Activated CD4-positive, alpha-beta memory T cell treated with anti-CD3 and anti-CD28 coated beads for 36 hours (primary cell): ENCODE data around the gene GFOD2. TPM values are rescaled to one million over a fixed set of nuclear protein-coding genes. Genes with fewer than 3 reads are reported as not detected.
A peak's percentile ranks its signal among the peaks of the same experiment; 100 is the strongest.
"Not testable (repeated sequence)": the region's sequence is repeated elsewhere in the genome, so short reads cannot be mapped to it uniquely, and the experiment has no call there.

ENCODE experiments used
- CTCF ChIA-PET: fragments of 350-600 bp; sonication (Branson Sonifier 250); formaldehyde crosslinking; loops from one replicate; lab custom pipeline; 2021; ENCODE audit warnings: antibody characterized with exemption, inconsistent platforms; lab: Charles Lee
- POLR2A ChIA-PET: fragments of 350-600 bp; sonication (Branson Sonifier 250); formaldehyde crosslinking; loops from one replicate; lab custom pipeline; 2021; ENCODE audit warnings: antibody characterized with exemption; lab: Charles Lee
- DNase-seq: peaks from one replicate; pipeline ENCODE4 v3.0.0-alpha.2; 2020
- H3K27ac Mint-ChIP-seq: one replicate; pipeline ENCODE4 v1.8.0; 2021; ENCODE audit warnings: mixed read lengths
- H3K27me3 Mint-ChIP-seq: one replicate; pipeline ENCODE4 v1.8.0; 2021; ENCODE audit warnings: mixed read lengths
- H3K36me3 Mint-ChIP-seq: one replicate; pipeline ENCODE4 v1.8.0; 2021; ENCODE audit warnings: mixed read lengths
- H3K4me1 Mint-ChIP-seq: one replicate; pipeline ENCODE4 v1.8.0; 2021; ENCODE audit warnings: low read depth, mixed read lengths
- H3K4me3 Mint-ChIP-seq: one replicate; pipeline ENCODE4 v1.8.0; 2021; ENCODE audit warnings: mild to moderate bottlenecking, mixed read lengths
- H3K9me3 Mint-ChIP-seq: one replicate; pipeline ENCODE4 v1.8.0; 2021; ENCODE audit warnings: mixed read lengths
- intact Hi-C: fragments of 100-400 bp; cut with micrococcal nuclease; formaldehyde crosslinking; loops from one replicate; pipeline ENCODE4 v1.15.1; 2023
- total RNA-seq, 2 experiments: library from RNA; stranded (reverse); gene quantifications; one replicate each; pipeline ENCODE4 v1.2.3, GENCODE V29; 2021

The GFOD2 gene
- total RNA-seq, 2 experiments from 2014 or later = 12.6 to 13.7 TPM

DNA sequence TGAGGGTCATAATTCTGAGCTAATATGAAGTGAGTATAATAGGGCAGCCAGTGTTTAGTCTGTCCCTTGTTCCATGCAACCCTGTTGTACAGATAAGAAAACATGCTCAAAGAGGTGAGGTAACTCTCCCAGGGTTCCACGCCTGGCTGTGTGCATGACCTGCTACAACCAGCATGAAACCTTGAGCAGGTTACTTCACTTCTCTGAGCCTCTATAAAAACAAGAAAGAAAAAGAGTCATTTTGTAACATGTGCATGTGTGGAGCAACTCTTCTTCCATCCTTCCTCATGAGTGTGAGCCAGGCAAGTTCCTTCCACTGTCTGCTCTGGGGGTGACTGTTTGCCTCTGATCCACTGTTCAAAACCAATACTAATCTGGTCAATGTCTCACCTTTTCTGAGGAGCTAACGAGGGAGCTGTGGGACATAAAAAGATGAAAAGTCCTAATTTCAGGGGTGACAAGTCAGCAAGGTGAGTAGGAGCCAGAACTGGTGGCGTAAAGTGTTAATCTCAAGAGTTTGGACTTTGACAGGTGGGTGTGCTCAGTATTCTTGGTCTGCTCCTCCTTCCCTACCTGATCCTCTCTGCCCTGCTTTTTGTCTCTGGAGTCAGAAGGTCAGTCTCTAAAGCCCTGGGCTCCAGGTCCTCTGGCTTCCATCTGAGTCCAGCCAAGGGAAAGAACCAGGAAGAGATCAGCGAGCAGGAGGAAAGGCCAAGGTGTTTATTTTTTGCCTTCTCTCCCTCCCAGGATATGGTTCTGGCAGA lies 21.5 kb downstream of the GFOD2 start:
- ChIA-PET POLR2A (no interaction called here), CTCF (no interaction called here)
- H3K27me3 Mint-ChIP-seq = no peaks in the 10 kb centered on the region
- peaks cover 2% of the 10 kb centered on the region for H3K36me3 Mint-ChIP-seq
- no peak for DNase-seq
- H3K4me3 Mint-ChIP-seq = no peak overlapping the region
- H3K4me1 Mint-ChIP-seq = peaks cover 2% of the 10 kb centered on the region
- intact Hi-C loops = no loop called here
- H3K27ac Mint-ChIP-seq = no peak overlapping the region
- no peaks in the 10 kb centered on the region for H3K9me3 Mint-ChIP-seq

DNA sequence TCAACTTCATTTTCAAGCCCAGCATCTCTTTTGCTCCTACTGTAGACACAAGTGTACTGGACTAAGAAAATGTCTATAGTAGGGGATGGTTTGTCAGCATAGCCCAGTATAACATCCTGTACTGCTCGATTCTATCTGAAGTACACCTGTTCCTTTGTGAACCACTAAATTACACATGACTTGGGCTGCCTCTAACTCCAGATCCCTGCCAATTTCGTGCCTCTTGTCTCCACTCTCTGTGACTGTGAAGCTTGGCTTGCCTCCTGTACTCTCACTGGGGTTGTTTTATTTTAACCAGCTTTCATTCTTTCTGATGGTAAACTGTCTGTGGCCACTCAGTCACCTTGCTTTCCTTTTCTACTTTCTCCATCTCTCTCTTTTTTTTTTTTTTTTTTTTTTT lies 24.5 kb downstream of the GFOD2 start:
- POLR2A ChIA-PET = no interaction called here
- intact Hi-C loops = no loop called here
- Mint-ChIP-seq H3K36me3 (peaks cover 2% of the 10 kb centered on the region), H3K4me1 (no peaks in the 10 kb centered on the region), H3K27ac (no peak overlapping the region), H3K27me3 (no peaks in the 10 kb centered on the region), H3K4me3 (no peak overlapping the region), H3K9me3 (no peaks in the 10 kb centered on the region)
- DNase-seq = no peak
- CTCF ChIA-PET = no interaction called here

- H3K36me3 Mint-ChIP-seq, H3K27ac Mint-ChIP-seq, H3K4me1 Mint-ChIP-seq, intact Hi-C loops, DNase-seq, H3K27me3 Mint-ChIP-seq, H3K4me3 Mint-ChIP-seq, H3K9me3 Mint-ChIP-seq: not testable (repeated sequence)
- ChIA-PET POLR2A (interaction anchor here (0.6 kb wide), 1 partner anchor 676 kb away, joined by 4 read pairs; no protein-coding TSS in a partner anchor), CTCF (interaction anchor here (0.7 kb wide), 1 partner anchor 123 kb away, joined by 3 read pairs; no protein-coding TSS in a partner anchor)
These were observed 25.4 kb downstream of the GFOD2 start for GRCh38 chr16:67693517-67694285.

DNA sequence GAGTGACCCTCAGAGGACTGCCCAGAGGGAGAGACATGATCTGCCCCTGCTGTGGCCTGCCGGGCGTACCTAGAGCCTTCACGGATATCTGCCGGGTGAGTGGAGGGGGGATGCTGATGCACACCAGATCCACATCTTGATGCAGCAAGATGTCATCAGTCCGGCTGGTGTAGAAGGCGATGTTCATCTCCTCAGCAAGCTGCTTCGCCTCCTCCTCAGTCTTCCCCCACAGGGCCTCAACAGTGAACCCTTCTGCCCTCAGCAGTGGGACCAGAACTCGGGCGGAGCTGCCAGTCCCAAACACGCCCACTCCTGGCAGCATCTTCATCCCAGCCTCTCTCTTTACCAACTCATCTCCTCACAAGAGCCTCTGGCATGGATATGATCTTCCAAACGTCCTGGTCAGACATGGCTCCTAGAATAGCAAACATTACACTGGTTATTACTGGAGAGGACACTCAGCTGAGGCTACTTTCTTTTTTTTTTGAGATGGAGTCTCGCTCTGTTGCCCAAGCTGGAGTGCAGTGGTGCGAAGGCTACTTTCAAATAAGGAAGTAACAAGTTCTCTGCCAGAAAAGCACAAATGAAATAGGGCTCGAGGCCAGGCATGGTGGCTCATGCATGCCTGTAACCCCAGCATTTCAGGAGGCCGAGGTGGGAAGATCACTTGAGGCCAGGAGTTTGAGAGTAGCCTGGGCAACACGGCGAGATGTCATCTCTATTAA lies 33.6 kb downstream of the GFOD2 start:
- H3K9me3 Mint-ChIP-seq = no peaks in the 10 kb centered on the region
- H3K27ac Mint-ChIP-seq = peak overlapping the region; percentile 21
- no peak overlapping the region for H3K4me3 Mint-ChIP-seq
- POLR2A ChIA-PET = no interaction called here
- H3K27me3 Mint-ChIP-seq = no peaks in the 10 kb centered on the region
- peaks cover 12% of the 10 kb centered on the region for H3K36me3 Mint-ChIP-seq
- intact Hi-C loops = no loop called here
- H3K4me1 Mint-ChIP-seq = peaks cover 17% of the 10 kb centered on the region
- DNase-seq = no peak
- CTCF ChIA-PET = no interaction called here

DNA sequence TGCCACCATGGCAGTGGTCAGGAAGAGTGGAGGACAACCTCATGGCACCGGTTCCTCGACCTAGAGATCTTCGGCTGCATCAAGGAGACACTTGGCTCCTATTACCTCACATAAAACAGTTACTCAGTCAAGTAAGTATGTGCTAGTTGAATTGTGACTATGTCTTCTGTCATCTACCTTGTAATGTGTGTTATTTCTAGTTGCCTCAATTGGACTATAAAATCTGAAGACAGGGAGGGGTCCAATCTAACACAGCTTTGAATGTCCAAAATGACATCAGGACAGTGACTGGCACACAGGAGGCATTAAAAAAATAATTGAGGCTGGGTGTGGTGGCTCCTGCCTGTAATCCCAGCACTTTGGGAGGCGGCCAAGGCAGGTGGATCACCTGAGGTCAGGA lies 35.3 kb downstream of the GFOD2 start:
- ChIA-PET CTCF (interaction anchor here (1.0 to 1.5 kb wide), 2 partner anchors 16 to 170 kb away, joined by 3 to 6 read pairs; no protein-coding TSS in a partner anchor), POLR2A (no interaction called here)
- intact Hi-C loops = no loop called here
- Mint-ChIP-seq H3K27ac (no peak overlapping the region), H3K4me1 (peaks cover 17% of the 10 kb centered on the region), H3K36me3 (peaks cover 12% of the 10 kb centered on the region), H3K27me3 (no peaks in the 10 kb centered on the region), H3K9me3 (no peaks in the 10 kb centered on the region), H3K4me3 (no peak overlapping the region)
- DNase-seq = no peak

DNA sequence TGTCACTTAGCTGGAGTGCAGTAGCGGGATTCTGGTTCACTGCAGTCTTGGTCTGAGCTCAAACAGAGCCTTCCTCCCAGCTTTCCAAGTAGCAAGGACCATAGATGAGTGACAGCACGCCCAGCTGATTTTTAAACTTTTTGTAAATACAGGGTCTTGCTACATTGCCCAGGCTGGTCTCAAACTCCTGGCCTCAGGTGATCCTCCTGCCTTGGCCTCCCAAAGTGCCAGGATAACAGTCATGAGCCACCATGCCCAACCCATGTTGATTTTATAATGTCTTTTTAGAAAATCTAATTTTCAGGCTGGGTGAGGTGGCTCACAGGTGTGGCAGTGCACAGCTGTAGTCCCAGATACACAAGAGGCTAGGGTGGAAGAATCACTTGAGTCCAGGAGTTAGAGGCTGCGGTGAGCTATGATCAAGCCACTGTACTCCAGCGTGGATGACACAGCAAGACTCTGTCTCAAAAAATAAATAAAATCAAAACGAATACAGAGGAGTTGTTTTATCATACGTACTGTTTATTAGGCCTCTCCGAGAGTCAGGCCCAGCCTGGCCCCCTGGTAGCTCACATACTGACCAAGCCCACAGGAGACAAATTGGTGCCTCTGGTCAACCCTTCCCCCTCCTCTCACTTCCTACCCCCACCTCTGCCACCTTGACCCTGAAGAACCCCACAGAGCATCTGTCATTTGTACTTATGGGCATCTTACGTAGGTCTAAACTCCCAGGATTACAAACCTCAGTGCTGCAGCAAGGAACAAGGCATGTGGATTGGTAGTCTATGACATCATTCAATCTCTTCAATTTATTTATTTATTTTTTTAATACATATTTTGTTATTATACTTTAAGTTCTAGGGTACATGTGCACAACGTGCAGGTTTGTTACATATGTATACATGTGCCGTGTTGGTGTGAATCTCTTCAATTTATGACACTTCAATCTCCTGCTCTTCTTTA lies 38.9 kb downstream of the GFOD2 start:
- Mint-ChIP-seq H3K27me3 (no peaks in the 10 kb centered on the region), H3K9me3 (no peaks in the 10 kb centered on the region), H3K27ac (no peak overlapping the region), H3K4me1 (peaks cover 7% of the 10 kb centered on the region), H3K4me3 (no peak overlapping the region), H3K36me3 (peaks cover 5% of the 10 kb centered on the region)
- DNase-seq = no peak
- ChIA-PET CTCF (interaction anchor here (0.5 to 3.8 kb wide), 5 partner anchors 7 to 241 kb away, joined by 3 to 16 read pairs (median 6); no protein-coding TSS in a partner anchor), POLR2A (no interaction called here)
- intact Hi-C loops = no loop called here

- H3K9me3 Mint-ChIP-seq = no peaks in the 10 kb centered on the region
- POLR2A ChIA-PET = interaction anchor here (0.7 kb wide), 1 partner anchor 11 kb away, joined by 3 read pairs; no protein-coding TSS in a partner anchor
- CTCF ChIA-PET = interaction anchor here (1.0 to 3.8 kb wide), 2 partner anchors 131 to 157 kb away, joined by 3 to 16 read pairs; no protein-coding TSS in a partner anchor
These were observed 40.6 kb downstream of the GFOD2 start for GRCh38 chr16:67678354-67679023.

GRCh38 chr16:67677712-67678111 lies 41.4 kb downstream of the GFOD2 start:
- CTCF ChIA-PET = interaction anchor here (1.0 to 3.8 kb wide), 2 partner anchors 130 to 157 kb away, joined by 3 to 16 read pairs; no protein-coding TSS in a partner anchor
- POLR2A ChIA-PET = interaction anchor here (0.6 to 0.7 kb wide), 2 partner anchors 10 to 187 kb away, joined by 3 read pairs; no protein-coding TSS in a partner anchor
- Mint-ChIP-seq H3K27ac (no peak overlapping the region), H3K36me3 (no peaks in the 10 kb centered on the region), H3K4me1 (no peaks in the 10 kb centered on the region), H3K9me3 (no peaks in the 10 kb centered on the region), H3K27me3 (no peaks in the 10 kb centered on the region), H3K4me3 (no peak overlapping the region)
- intact Hi-C loops = no loop called here
- no peak for DNase-seq

More at GRCh38 chr16:67678354-67679023, 40.6 kb downstream of the GFOD2 start:
- intact Hi-C loops = no loop called here
- Mint-ChIP-seq H3K27me3 (no peaks in the 10 kb centered on the region), H3K36me3 (peaks cover 2% of the 10 kb centered on the region), H3K4me1 (no peaks in the 10 kb centered on the region), H3K27ac (no peak overlapping the region), H3K4me3 (no peak overlapping the region)
- no peak for DNase-seq

DNA sequence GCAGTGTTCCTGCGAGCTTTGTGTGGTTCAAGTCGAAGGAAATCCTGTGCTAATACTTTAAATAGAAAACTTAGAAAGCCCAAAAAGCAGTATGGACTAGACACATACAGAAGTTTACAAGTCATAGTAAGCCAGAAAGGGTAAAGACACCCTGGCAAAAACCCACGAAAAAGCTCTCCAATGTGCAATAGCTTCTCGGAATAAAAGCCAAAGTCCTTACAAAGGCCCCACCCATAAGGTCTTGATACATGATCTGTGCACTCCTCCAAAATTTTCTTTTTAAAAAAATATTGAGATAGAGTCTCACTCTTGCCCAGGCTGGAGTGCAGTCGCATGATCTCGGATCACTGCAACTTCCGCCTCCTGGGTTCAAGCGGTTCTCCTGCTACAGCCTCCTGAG lies 42.2 kb downstream of the GFOD2 start:
- POLR2A ChIA-PET = no interaction called here
- intact Hi-C loops = no loop called here
- no peak for DNase-seq
- no peaks in the 10 kb centered on the region for H3K36me3 Mint-ChIP-seq
- H3K4me3 Mint-ChIP-seq = no peak overlapping the region
- no peak overlapping the region for H3K27ac Mint-ChIP-seq
- CTCF ChIA-PET = interaction anchor here (0.7 to 3.8 kb wide), 3 partner anchors 9 to 156 kb away, joined by 3 to 16 read pairs (median 3); no protein-coding TSS in a partner anchor
- no peaks in the 10 kb centered on the region for H3K4me1 Mint-ChIP-seq
- H3K27me3 Mint-ChIP-seq = no peaks in the 10 kb centered on the region
- H3K9me3 Mint-ChIP-seq = no peaks in the 10 kb centered on the region

GRCh38 chr16:67676516-67676915 lies 42.6 kb downstream of the GFOD2 start:
- DNase-seq = no peak
- Mint-ChIP-seq H3K4me1 (no peaks in the 10 kb centered on the region), H3K36me3 (no peaks in the 10 kb centered on the region), H3K9me3 (no peaks in the 10 kb centered on the region), H3K27ac (no peak overlapping the region), H3K27me3 (no peaks in the 10 kb centered on the region), H3K4me3 (no peak overlapping the region)
- ChIA-PET POLR2A (no interaction called here), CTCF (interaction anchor here (0.7 to 3.8 kb wide), 3 partner anchors 9 to 155 kb away, joined by 3 to 16 read pairs (median 3); no protein-coding TSS in a partner anchor)
- intact Hi-C loops = no loop called here
